Activated CD8-positive, alpha-beta memory T cell treated with anti-CD3 and anti-CD28 coated beads, Interleukin-2, amount 50 U/mL, for 48 hours (primary cell): Measurements from ENCODE around the gene TECPR2.

Source experiments
- DNase-seq: peaks from one replicate; pipeline ENCODE4 v3.0.0-alpha.2; 2020

Gene TECPR2

GRCh38 chr14:102497998-102498677 lies 135.4 kb downstream of the TECPR2 start:
- DNase-seq, result no peak

GRCh38 chr14:102498678-102499265 lies 136.0 kb downstream of the TECPR2 start:
- DNase-seq, result no peak

- DNase-seq, result no peak
Observed at GRCh38 chr14:102499401-102500157, 136.8 kb downstream of the TECPR2 start.

- DNase-seq, result no peak
Observed at GRCh38 chr14:102500158-102500662, 137.5 kb downstream of the TECPR2 start.

- DNase-seq, result no peak
Observed at GRCh38 chr14:102500713-102501112, 138.0 kb downstream of the TECPR2 start.

GRCh38 chr14:102501751-102502315 lies 139.1 kb downstream of the TECPR2 start:
- DNase-seq, result no peak

- DNase-seq, result no peak
Observed at GRCh38 chr14:102502571-102502970, 139.8 kb downstream of the TECPR2 start.

- DNase-seq, result no peak
Observed at GRCh38 chr14:102503641-102504327, 141.0 kb downstream of the TECPR2 start.

- no peak for DNase-seq
Observed at GRCh38 chr14:102504328-102504999, 141.7 kb downstream of the TECPR2 start.

GRCh38 chr14:102505000-102505619 lies 142.4 kb downstream of the TECPR2 start:
- no peak for DNase-seq

GRCh38 chr14:102505775-102506625 lies 143.3 kb downstream of the TECPR2 start:
- no peak for DNase-seq

- no peak for DNase-seq
Observed at GRCh38 chr14:102506626-102506925, 143.8 kb downstream of the TECPR2 start.

- no peak for DNase-seq
Observed at GRCh38 chr14:102507081-102507856, 144.5 kb downstream of the TECPR2 start.

- DNase-seq, result no peak
Observed at GRCh38 chr14:102507857-102508312, 145.1 kb downstream of the TECPR2 start.

- no peak for DNase-seq
Observed at GRCh38 chr14:102508410-102508773, 145.7 kb downstream of the TECPR2 start.

GRCh38 chr14:102508774-102509745 lies 146.3 kb downstream of the TECPR2 start:
- DNase-seq, result no peak

GRCh38 chr14:102509746-102510615 lies 147.2 kb downstream of the TECPR2 start, which contains the start of gene ANKRD9:
ANKRD9 (minus strand) TSS chr14:102509776; CDS start chr14:102507889, 1,887 bp downstream.
- DNase-seq, result peak; percentile 96
